Measurements from ENCODE around the gene REEP1.

DNA sequence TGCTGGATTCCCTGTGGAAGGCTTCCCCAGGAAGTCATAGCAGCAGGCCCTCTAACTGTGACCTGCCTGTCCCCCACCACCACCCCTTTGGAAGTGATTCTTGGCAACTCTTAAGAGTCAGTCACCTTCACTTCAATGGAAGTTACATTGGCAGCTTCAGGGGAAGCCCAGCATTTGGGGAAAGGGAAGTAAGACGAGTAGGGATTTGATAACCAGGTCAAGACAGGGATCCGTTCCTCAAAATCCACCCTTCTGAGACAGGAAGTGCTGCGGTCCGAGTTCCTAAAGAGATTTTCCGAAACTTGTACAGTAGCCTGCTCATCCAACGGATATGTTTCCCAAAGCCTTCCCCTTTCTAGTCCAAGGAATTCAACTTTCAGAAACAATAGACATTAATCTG lies 84.0 kb downstream of the REEP1 start:
- TF ChIP-seq EZH2 (IDR thresholded peaks at IDR 0.05; ENCODE audit: insufficient read depth, poor library complexity, severe bottlenecking), result no peak
- no peak for TF ChIP-seq EZH2phosphoT487 (IDR thresholded peaks at IDR 0.05; ENCODE audit: insufficient read depth, low read depth)
